Psoas muscle (tissue), 8 donors: ENCODE measurements around the gene GABPB1. TPM values are rescaled to one million over a fixed set of nuclear protein-coding genes. Genes with fewer than 3 reads are reported as not detected.

Source experiments
- ATAC-seq, 4 donors: fragments of 200-7000 bp; cut with Tn5 transposase; one replicate each; pipeline ENCODE4 v1.9.1; 2020; ENCODE audit warnings: moderate library complexity in 3 of 4, mild to moderate bottlenecking in 2 of 4
- DNase-seq, 2 donors: peaks; one replicate each; pipeline ENCODE4 v3.0.0-alpha.2; 2020
- H3K27ac ChIP-seq: fragments of 200-600 bp; one replicate; pipeline ENCODE4 v1.8.0; 2022
- H3K27me3 ChIP-seq, 3 donors: fragments of 200-600 bp in 1 of 3; one replicate each; pipeline versions ENCODE4 v1.6.1 to v1.8.0; 2013 to 2022; ENCODE audit warnings: low read length in 2 of 3, mild to moderate bottlenecking in 2 of 3, moderate library complexity in 1 of 3; ENCODE audit not compliant: insufficient read depth in 3 of 3
- H3K36me3 ChIP-seq, 2 donors: fragments of 200-600 bp in 1 of 2; one replicate each; pipeline versions ENCODE4 v1.6.1 to v1.8.0; 2013 to 2022; ENCODE audit warnings: low read depth in 1 of 2, mild to moderate bottlenecking in 1 of 2, moderate library complexity in 1 of 2; ENCODE audit not compliant: insufficient read depth in 1 of 2
- H3K4me1 ChIP-seq: fragments of 200-600 bp; one replicate; pipeline ENCODE4 v1.8.0; 2022
- H3K4me3 ChIP-seq: fragments of 200-600 bp; one replicate; pipeline ENCODE4 v1.8.0; 2022; ENCODE audit warnings: mild to moderate bottlenecking
- H3K9me3 ChIP-seq: fragments of 200-600 bp; one replicate; pipeline ENCODE4 v1.8.0; 2022
- WGBS, 3 donors: extraction: QIAGEN DNeasy Blood & Tissue Kit; methylation state at CpG; one replicate each; pipeline versions ENCODE4 v1.1.6 to v1.1.7; 2013; 5-methylcytosine and 5-hydroxymethylcytosine counted together
- intact Hi-C, 2 donors: fragments of 100-400 bp; cut with DNase I; formaldehyde crosslinking; loops; one replicate each; pipeline versions ENCODE4 v1.11.0 to v1.14.2; 2022
- polyA plus RNA-seq, 3 donors: library from polyadenylated mRNA; stranded (reverse); fragments of 200-250 nt; gene quantifications; one replicate each; pipeline ENCODE4 v1.2.3, GENCODE V29; 2013
- total RNA-seq, 4 donors: library from RNA; stranded (reverse); fragmentation: NEBNext Ultra II Directional in 2 of 4; extraction: Animal tissue kit (Norgen Biotek cat#: 25700) in 2 of 4; gene quantifications; one replicate each; pipeline versions ENCODE4 v1.2.1 to v1.2.4, GENCODE V29; 2021 to 2023
- TF ChIP-seq, protein P1 (sequence below): fragments of 200-600 bp; IDR thresholded peaks from one replicate; pipeline ENCODE4 v1.8.0; 2022; ENCODE audit warnings: antibody characterized with exemption
- donor health status: healthy with polysubstance abuse.
- donor health status: DM: no; HTN: no; CAD: no; lungs with moderate emphysema.
- donor health status: Bipolar disorder and iron deficiency.
- donor health status: healthy.
- donor health status: DM: yes; HTN: yes; CAD: no.
- donor health status: DM: no; HTN: no; CAD: no.
- donor health status: DM: no; HTN: no; CAD: no.
- donor health status: DM: yes; HTN: yes; CAD: no.

The GABPB1 gene
- total and polyA plus RNA-seq, 7 donors, result 5.0 to 16.7 (median 6.6) TPM

- H3K4me1 ChIP-seq, result no peaks in the 10 kb centered on the region
- H3K9me3 ChIP-seq, result no peaks in the 10 kb centered on the region
- ATAC-seq (no peak), DNase-seq (no peak)
- WGBS, 3 donors, result 98 to 99% (median 98%) methylated on average over 2 of the region's 2 CpGs
- TF ChIP-seq, protein P1, sequence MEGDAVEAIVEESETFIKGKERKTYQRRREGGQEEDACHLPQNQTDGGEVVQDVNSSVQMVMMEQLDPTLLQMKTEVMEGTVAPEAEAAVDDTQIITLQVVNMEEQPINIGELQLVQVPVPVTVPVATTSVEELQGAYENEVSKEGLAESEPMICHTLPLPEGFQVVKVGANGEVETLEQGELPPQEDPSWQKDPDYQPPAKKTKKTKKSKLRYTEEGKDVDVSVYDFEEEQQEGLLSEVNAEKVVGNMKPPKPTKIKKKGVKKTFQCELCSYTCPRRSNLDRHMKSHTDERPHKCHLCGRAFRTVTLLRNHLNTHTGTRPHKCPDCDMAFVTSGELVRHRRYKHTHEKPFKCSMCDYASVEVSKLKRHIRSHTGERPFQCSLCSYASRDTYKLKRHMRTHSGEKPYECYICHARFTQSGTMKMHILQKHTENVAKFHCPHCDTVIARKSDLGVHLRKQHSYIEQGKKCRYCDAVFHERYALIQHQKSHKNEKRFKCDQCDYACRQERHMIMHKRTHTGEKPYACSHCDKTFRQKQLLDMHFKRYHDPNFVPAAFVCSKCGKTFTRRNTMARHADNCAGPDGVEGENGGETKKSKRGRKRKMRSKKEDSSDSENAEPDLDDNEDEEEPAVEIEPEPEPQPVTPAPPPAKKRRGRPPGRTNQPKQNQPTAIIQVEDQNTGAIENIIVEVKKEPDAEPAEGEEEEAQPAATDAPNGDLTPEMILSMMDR, result no peak
- no peaks in the 10 kb centered on the region for H3K27me3 ChIP-seq
- no peak overlapping the region for H3K27ac ChIP-seq
- H3K36me3 ChIP-seq, result peaks cover 0 to 81% of the 10 kb centered on the region in 2 donors
- intact Hi-C loops, result no loop called here
- H3K4me3 ChIP-seq, result no peak overlapping the region
These were observed 56.7 kb downstream of the GABPB1 start for GRCh38 chr15:50298340-50298739.

GRCh38 chr15:50295966-50296365, 59.0 kb downstream of the GABPB1 start:
- no peaks in the 10 kb centered on the region for H3K9me3 ChIP-seq
- WGBS, 3 donors, result 89 to 96% (median 93%) methylated on average over 1 of the region's 1 CpG
- H3K27me3 ChIP-seq, result no peaks in the 10 kb centered on the region
- no peak overlapping the region for H3K4me3 ChIP-seq
- peaks cover 0 to 61% of the 10 kb centered on the region in 2 donors for H3K36me3 ChIP-seq
- no peak for DNase-seq
- H3K27ac ChIP-seq, result no peak overlapping the region
- H3K4me1 ChIP-seq, result no peaks in the 10 kb centered on the region
- TF ChIP-seq, protein P1, result no peak
- no peak for ATAC-seq
- intact Hi-C loops, result no loop called here

- Histone ChIP-seq H3K36me3 (peaks cover 0 to 58% of the 10 kb centered on the region in 2 donors), H3K4me3 (no peak overlapping the region), H3K4me1 (no peaks in the 10 kb centered on the region), H3K27ac (no peak overlapping the region), H3K9me3 (no peaks in the 10 kb centered on the region), H3K27me3 (no peaks in the 10 kb centered on the region)
- intact Hi-C loops, result no loop called here
- WGBS, 3 donors, result 96 to 100% (median 96%) methylated on average over 2 of the region's 2 CpGs
- TF ChIP-seq, protein P1, result no peak
- DNase-seq (no peak), ATAC-seq (no peak)
These were observed 65.2 kb downstream of the GABPB1 start for GRCh38 chr15:50289749-50290148.

- DNase-seq (no peak), ATAC-seq (no peak)
- intact Hi-C loops, result no loop called here
- H3K4me3 ChIP-seq, result no peak overlapping the region
- H3K36me3 ChIP-seq, result peaks cover 0 to 66% of the 10 kb centered on the region in 2 donors
- no peaks in the 10 kb centered on the region for H3K27me3 ChIP-seq
- 94 to 100% (median 95%) methylated on average over 6 of the region's 6 CpGs for WGBS, 3 donors
- no peak overlapping the region for H3K27ac ChIP-seq
- no peaks in the 10 kb centered on the region for H3K4me1 ChIP-seq
- TF ChIP-seq, protein P1, result no peak
- no peaks in the 10 kb centered on the region for H3K9me3 ChIP-seq
These were observed 67.5 kb downstream of the GABPB1 start for GRCh38 chr15:50287324-50288116.

DNA sequence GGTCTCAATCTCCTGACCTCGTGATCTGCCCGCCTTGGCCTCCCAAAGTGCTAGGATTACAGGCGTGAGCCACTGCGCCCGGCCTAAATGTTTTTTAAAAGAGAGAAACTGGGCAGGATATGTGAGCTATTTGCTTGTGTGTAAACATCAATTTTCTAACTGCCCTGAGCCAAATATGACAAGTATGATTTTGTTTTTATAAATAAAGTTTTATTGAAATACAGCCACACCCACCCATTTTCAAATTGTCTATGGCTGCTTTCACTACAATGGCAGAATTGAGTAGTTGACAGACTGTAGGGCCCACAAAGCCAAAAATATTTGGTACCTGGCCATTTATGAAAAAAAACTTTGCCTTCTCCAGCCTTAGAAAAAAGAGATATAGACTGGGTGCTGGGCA, 73.6 kb downstream of the GABPB1 start:
- Histone ChIP-seq H3K27me3 (no peaks in the 10 kb centered on the region), H3K4me3 (no peak overlapping the region), H3K36me3 (peaks cover 0 to 50% of the 10 kb centered on the region in 2 donors), H3K4me1 (no peaks in the 10 kb centered on the region), H3K27ac (no peak overlapping the region), H3K9me3 (no peaks in the 10 kb centered on the region)
- ATAC-seq (no peak), DNase-seq (no peak)
- intact Hi-C loops, result no loop called here
- TF ChIP-seq, protein P1, result no peak
- 75 to 95% (median 76%) methylated on average over 4 to 5 of the region's 5 CpGs for WGBS, 3 donors
